GM10266 (cell line): ENCODE results near the gene POLR2L.

Experiments
- DNase-seq: peaks from one replicate; pipeline ENCODE4 v3.0.0; 2012; ENCODE audit errors: extremely low spot score
- TF ChIP-seq, protein P1 (sequence below): IDR thresholded peaks from 2 replicates; pipeline ENCODE4 v1.5.1; 2012; ENCODE audit warnings: mild to moderate bottlenecking, low read depth; ENCODE audit not compliant: control insufficient read depth, insufficient read depth; ENCODE audit errors: missing control alignments

The POLR2L gene

DNA sequence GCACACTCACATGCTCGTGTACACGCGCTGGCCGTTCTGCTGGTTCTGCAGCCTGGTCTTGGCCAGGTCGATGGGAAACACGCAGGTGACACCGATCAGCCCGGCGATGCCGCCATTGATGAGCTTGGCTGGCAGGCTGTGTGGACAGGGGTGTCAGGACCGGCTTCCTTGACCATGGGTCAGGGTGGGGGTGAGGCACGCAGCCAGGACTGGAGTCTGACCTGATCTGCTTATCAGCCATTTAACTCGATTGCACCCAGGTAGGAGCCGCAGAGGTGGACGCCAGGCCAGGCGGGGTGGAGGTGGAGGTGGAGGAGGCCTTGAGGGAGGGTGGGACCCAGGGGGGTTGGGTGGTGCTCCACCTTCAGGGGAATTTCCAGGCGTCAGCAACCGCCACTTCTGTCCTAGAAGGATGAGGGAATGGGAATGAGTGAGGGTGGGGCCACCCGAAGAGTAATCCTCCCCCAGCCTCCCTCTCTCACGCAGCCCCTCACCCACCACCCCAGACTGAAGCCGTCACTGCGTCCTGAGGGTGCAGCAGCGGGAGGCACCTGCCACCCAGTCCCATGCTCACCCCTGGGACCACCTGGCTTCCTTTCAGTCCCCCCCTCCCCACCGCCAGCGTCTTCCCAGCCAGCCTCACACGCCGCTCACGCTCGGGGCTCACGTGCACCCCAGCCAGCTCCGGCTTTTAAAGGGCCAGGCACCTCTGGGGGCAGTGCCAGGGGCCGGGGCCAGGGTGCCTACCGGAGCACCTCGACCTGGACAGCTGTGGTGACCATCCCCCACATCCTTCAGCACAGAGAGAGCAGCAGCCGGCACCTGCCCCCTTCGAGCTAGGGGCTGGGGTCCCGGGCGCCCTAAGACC lies 47.3 kb downstream of the POLR2L start:
- no peak for DNase-seq
- TF ChIP-seq, protein P1, sequence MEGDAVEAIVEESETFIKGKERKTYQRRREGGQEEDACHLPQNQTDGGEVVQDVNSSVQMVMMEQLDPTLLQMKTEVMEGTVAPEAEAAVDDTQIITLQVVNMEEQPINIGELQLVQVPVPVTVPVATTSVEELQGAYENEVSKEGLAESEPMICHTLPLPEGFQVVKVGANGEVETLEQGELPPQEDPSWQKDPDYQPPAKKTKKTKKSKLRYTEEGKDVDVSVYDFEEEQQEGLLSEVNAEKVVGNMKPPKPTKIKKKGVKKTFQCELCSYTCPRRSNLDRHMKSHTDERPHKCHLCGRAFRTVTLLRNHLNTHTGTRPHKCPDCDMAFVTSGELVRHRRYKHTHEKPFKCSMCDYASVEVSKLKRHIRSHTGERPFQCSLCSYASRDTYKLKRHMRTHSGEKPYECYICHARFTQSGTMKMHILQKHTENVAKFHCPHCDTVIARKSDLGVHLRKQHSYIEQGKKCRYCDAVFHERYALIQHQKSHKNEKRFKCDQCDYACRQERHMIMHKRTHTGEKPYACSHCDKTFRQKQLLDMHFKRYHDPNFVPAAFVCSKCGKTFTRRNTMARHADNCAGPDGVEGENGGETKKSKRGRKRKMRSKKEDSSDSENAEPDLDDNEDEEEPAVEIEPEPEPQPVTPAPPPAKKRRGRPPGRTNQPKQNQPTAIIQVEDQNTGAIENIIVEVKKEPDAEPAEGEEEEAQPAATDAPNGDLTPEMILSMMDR = no peak

DNA sequence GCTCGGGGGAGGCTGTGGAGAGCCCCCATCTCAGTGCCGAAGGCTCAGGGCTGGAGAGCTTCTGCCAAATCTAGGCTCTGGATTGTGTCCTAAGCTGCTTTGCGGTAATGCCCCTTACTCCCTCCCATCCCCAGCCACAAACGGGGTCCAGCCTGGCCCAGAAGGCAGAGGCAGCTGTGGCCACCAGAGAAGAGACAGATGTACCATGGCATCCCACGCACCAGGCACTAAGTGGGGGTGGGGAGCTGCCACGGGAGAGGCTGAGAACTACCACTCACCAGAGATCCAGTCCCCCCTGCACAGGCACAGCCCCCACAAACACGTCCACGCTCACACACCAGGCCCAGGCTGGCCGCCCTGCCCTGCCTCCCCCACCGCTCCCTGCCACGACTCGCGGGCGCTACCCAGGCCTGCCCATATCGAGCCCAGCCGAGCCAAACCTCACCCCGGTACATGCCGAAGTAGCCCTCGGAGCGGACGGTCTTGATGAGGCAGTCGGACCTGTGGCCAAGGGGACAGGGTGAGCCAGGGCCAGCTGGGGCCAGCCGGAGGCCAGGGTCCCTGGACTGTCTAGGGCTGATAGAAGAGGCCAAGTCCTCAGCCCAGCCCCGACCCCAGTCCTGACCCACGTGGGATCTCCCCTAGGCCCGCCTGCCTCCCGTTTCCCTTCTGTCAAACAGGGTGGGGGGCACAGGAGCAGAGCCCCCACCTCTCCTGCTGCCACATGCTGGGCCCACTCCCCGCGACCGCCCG lies 48.1 kb downstream of the POLR2L start:
- DNase-seq = no peak
- TF ChIP-seq, protein P1 = no peak

DNA sequence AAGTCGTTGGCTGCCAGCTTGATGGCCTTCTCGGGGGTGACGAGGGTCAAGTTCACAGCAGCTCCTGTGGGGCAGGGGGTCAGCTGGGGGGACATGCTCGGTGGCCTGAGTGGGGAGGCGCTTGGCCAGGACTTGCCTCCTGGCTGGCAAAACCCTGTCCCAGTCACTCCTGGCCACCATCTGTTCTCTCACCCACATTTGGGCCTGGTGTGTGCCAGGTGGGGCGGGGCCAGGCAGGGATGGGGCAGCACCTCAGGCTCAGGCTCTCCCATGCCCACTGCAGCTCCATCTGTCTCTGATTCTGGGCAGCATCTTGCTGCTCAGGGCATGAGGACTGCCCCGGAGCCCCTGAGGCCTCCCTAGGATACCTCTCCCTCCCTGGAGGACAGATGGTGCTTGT lies 48.8 kb downstream of the POLR2L start:
- no peak for DNase-seq
- TF ChIP-seq, protein P1 = no peak

DNA sequence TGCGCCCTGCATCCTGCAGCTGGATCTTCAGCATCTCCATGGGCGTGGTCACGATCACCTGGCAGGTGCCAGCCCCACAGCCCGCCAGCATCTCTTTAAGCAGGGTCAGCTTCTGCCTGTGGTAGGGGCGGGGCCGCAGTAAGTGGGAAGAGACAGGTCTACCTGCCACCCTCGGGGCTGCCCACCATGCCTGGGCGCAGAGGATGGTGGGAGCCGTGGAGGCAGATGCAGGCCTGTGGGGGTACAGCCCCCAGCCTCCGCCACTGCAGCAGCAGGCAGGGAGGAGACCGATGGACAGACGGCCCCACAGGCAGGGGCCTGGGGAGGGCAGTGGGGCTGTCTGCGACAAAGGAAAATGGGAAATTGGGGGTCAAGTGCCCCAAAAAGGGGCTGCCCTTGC lies 49.5 kb downstream of the POLR2L start:
- TF ChIP-seq, protein P1 = no peak
- no peak for DNase-seq

DNA sequence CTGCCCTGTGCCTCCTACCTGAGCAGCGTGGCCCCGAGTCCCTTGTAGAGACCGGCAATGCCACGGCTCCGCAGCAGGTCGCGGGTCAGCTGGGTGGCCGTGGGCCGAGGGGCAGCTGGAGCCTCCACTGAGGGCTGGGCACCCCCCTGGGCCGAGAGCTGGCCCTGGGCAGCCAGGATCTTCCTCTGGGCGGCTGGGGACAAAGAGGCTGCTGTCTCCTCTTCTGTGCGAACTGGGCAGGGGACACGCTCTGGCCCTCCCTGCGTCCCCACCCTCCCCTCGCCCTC lies 49.9 kb downstream of the POLR2L start:
- TF ChIP-seq, protein P1 = no peak
- DNase-seq = no peak

DNA sequence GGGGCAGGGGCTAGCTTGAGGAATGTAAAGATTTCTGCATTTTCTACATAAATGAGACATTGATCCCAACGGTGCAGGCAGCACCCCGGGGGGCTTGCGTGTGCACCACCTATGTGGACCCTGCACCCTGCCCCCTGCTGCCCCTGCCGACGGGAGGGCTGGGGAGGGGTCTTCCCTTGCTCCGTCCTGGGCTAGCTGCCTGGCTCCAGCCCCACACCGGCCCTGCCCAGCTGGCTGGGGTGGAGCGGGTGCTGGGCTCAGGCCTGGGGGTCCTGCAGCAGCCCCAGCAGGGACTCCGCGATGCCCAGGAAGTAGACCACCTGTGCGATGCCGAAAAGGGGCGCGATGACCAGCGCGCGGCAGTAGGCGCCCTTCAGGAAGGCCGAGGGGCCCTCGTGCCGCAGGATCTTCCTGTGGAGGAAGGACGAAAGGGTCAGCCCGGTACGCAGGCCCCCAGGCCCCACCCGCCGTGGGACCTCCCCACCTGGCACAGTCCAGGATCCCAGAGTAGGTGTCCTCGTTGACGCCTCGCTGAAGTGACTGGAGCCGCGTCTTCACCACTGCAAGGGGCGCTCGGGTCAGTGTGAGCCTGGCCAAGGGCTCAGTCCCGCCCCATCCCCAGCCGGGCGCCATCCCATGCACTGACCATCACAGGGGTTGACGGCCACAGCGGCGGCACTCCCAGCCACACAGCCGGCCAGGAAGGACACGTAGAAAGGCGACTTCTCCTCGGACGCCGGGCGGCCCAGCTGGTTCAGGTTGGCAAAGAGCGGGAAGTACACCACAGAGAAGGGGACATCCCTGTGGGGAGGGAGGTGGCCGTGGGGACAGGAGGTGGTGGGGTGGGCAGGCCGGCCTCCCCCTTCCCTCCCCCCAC lies 50.4 kb downstream of the POLR2L start:
- DNase-seq = no peak
- TF ChIP-seq, protein P1 = no peak
